HG03108 (cell line): ENCODE measurements around the gene MYH13.
A peak's percentile ranks its signal among the peaks of the same experiment; 100 is the strongest.
"Not testable (repeated sequence)": the region's sequence is repeated elsewhere in the genome, so short reads cannot be mapped to it uniquely, and the experiment has no call there.

Source experiments
- ATAC-seq: cut with Tn5 transposase; IDR thresholded peaks from one replicate; pipeline ENCODE4 v1.9.1; 2021; ENCODE audit warnings: moderate library complexity; ENCODE audit not compliant: unreplicated experiment

MYH13 gene

DNA sequence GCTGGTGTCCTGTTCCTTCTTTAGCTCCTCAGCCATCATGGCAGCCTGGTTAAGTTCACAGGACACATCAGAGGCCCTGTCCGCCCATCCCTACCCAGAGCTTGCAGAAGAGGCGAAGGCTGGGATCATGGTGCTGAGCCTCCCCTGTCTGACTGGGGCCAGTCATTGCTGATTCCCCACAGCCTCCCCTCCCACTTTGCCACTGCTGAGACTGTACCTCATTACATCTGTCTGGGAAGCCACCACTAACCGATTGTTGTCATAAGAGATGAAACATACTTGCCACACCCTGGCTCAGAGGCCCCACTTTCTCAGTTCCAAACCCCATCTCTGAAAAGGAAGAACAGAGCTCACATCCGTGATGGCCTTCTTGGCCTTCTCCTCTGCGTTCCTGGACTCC, 66.2 kb downstream of the MYH13 start:
- ATAC-seq: no peak

DNA sequence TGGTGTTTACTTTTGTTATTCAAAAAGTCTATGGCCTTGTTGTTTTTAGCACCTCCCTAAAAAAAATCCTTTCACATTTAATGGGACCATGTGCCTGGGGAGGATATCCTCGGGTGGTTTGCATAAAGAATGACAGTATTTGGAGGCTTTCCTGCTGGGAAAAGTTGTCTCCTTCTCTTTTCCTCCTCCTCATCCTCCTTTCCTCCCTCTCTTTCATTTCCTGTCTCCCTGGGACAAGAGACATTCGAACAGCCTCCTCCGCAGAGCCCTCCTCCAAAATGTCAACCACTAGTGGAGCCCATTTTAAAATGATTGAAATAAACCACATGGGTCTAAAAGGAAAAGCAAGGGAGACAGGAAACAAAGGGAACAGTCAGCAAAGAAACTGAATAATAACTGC, 67.4 kb downstream of the MYH13 start:
- ATAC-seq: no peak

DNA sequence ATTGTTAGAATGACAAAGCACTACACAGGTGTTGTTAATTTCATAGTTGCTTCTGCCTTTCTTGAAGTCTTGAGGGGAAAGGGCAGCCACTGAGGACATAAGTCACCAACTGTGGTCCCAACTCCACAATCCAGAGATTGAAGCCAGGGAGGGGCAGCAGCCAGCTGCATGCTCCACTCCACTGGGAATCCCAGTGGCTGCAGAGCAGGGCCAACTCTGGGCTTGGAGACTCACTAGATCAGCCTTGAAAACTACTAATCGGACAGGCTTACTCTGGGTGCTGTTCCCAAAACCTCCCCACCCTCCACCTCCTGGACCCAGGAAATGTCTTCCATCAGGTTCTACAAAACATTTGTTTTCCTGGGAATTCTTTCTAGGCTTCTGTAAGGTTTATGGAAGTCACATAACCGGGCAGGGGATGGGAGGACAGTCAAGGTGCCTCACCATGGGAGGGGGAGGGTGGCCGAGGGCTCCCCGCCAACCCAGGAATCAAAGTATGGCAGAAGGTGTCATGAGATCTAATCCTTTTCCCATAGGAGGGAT, 68.0 kb downstream of the MYH13 start:
- no peak for ATAC-seq

DNA sequence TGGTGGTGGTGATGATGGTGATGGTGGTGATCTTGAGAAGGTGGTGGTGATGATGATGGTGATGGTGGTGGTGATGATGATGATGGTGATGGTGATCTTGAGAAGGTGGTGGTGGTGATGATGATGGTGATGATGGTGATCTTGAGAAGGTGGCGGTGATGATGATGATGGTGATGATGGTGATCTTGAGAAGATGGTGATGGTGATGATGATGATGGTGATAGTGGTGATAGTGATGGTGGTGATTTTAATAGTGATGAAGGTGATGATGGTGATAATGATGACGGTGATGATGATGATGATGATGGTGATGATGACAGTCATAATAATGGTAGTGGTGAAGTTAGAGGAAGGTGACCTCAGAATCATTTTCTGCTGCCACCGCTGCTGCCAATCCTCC, 75.1 kb downstream of the MYH13 start:
- ATAC-seq: no peak

DNA sequence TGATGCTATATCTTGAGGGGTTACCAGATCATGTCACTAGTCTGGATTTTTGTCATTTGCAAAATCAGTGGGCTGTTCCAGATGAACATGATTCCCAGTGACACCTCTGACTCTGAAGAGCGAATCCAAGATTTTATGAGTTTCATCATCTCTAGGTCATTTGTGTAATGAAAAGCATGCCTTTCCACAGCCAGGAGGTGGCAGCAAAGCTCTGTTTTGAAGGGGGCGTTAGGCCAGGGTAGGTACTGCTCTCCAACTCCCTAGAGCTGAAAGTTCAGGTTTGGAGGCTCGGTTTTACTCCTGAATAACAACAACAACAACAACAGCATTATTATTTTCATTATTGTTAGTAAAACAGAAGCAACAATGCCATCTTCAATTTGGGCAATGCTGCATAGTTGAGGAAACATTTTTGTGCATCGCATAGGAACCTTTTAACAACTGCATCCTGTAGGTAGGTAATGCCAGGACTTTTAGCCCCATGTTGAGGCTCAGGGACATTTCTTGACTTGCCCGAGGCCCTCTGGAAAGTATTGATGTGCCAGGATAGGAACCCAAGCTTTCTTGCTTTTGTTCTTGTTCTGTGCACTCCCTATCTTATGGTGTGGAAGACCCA, 77.0 kb downstream of the MYH13 start:
- ATAC-seq: peak; percentile 46

DNA sequence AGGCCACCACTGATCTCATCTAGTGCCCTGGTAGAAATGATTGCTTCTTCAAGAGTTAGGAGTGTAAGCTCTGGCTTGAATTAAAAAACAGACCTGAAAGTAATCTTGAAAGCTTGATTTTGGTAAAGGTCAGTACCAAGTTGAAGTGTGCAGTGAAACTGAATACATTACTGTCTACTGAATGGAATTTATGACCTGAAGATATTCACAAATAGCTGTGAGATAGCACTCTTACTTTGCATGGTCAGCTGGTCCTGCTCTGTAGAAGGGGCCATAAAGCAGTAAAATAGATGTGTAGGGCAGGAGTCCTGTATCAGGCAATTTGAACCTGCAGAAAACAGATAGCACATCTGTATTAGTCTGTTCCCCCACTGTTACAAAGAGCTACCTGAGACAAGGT, 78.6 kb downstream of the MYH13 start:
- ATAC-seq: peak; percentile 43

DNA sequence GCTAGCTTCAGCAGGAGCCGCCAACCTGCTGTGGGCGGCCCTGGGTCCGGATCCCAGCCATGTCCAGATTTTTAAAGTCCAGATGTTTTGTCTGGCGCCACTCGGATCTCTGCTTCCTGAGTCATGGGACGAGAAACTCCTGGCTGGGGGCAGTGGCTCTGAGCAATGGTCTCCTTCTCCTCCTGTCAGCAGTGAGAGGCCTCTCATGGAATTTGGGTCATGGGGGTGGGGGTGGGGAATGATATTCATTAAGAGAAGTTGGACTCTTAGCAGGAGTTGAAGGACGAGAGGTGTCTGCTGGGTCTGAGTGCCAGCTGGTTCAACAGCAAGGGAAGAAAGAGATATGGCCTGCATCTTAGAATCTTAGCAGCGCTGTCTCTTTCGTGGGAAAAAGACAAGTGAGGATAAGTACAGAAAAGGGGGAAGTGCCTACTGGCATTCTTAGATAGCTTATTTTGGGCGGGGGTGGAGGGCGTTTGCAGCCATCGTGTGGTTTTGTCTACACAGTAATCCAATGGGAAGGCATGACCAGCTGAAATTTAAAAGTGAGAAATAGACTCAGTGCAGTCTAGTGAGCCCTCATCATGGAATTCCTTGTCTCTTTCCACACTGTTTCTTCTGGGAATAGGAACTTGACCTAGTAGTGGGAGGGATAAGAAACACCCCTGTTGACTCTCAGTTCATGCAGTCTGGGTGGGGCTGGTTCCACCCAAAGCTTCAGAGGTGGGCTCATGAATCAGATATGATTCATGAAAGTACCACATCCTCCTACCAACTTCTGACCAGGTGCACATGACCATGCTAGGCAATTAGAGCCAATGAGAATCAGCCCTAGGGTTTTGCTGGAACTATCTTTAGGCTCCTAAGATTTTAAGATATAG, 80.5 kb downstream of the MYH13 start:
- peak; percentile 46 for ATAC-seq

DNA sequence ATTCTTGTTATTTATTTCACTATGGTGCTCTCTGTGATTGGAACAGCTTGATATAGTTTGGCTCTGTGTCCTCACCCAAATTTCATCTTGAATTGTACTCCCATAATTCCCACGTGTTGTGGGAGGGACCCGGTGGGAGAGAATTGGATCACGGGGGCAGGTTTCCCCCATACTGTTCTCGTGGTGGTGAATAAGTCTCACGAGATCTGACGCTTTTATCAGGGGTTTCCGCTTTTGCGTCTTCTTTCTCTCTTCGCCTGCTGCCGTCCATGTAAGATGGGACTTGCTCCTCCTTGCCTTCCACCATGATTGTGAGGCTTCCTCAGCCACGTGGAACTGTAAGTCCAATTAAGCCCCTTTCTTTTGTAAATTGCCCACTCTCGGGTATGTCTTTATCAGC, 81.2 kb downstream of the MYH13 start:
- not testable (repeated sequence) for ATAC-seq

DNA sequence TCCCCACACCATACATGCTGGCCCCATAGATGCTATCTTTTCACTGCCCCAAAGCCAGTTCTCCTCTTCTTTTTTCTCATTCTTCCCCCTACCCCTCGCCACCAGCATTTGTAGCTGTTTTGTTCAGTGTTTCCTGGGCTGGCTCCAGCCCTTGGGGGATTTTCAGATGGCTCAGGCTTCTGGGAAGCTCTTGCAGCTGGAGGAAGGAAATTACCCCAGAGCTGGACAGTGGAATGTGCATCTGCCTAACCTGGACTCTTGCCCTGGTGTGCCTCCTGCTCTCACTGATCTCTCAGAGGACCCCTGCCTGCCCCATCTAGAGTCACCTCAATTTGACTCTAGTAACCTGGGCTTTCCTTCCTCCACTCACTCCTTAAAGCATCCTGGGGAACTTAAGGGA, 82.8 kb downstream of the MYH13 start:
- ATAC-seq: no peak

DNA sequence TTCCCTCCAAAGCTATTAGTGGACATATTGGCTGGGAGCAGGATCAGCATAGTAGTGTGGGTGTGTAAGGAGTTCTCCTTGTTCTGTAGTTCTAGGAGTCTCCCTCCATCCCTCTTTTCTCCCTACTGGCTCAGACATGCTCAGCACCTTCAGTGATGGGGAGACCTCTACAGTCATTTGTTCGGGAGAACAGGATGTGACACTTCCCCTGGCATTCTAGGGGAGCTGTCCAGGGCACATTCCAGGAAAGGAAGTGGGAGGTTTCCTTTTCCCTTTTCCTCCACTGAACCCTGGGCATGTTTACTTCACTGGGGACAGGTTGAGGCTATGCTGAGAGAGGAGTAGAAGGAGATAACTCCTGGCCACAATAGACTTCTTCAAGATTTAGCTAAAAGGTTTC, 86.5 kb downstream of the MYH13 start:
- no peak for ATAC-seq

DNA sequence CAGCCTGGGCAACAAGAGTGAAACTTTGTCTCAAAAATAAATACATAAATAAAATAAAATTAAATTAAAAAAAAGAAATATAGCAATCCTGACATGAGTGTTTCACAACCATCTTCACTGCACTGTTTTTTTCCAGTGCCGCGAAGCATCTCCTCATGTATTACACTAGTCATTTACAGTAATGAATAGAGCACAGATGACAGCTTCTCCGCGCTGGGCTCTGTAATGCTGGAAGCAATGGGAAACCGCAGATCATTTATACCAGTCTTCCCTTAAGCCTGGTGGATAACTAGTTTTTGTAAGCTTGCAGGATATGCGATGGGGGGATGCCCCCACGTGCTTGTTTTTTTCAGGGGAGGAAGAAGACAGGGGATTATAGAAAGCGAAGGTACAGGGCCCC, 86.9 kb downstream of the MYH13 start:
- ATAC-seq: no peak

DNA sequence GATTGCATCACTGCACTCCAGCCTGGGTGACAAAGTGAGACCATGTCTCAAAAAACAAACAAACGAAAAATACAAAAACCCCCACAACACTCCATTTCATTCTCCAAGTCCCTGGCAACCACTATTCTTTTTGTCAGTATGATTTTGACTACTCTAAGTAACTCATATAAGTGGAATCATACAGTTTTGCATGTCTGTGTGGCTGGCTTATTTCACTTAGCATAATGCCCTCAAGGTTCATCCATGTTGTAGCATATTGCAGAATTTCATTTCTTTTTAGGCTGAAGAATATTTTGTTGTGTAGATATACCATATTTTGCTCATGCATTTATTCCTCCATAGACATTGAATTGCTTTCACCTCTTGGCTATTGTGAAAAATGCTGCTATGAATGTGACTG, 92.7 kb downstream of the MYH13 start:
- no peak for ATAC-seq

DNA sequence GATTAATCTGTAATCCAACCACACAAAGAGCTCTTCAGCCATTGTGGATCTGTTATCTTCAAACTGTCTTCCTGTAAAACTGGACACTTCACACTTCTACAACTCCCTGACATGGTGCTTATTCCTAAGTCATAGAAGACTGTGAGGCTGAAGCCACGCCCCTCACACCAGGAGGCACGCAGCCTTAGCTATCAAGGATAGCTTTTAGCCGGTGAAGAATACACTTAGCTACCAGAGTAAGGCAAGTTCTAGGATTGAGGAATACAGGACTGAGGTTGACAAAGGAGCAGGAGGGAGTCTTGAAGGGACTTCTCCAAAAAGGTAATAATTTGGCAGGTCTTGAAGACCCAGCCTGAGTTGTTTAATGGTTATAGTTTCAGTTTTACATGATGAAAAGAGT, 94.6 kb downstream of the MYH13 start:
- no peak for ATAC-seq

DNA sequence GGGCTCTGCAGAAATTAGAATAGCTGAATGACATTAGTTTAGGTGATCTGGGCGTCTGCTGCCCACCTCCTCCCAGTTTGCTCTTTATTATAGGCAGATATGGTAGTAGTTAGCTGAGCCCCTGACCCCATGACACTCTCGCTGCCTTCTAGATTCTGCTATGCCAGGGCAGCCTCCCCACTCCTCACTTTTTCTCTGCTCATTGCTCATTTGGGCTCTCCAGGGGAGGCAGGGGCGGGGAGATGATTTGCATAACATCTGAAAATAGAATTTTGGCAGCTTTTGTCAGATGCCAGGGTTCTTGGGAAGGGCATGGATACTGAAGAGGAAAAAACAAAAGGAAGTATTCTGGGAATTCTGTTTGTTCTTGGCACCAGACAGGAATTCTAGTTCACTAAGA, 96.4 kb downstream of the MYH13 start:
- ATAC-seq: no peak

DNA sequence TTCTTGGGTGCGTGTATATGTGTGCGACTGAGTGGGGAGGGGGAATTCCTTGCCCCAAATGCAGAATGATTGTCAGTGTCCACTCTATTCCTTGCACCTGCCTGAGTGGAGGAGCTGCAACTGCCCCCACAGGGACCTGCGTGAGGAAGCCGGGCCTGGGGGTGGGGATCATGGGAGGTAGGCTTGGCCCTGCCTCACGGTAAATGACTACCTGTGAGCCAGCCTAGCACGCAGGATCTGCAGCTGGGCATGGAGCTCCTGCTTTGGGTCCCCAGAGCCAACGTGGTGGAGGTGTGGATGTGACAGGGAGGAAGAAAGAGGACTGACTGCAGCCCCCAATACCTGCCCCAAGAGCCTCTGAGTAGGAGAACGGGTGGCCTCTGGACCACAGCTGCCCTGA, 97.4 kb downstream of the MYH13 start:
- no peak for ATAC-seq

DNA sequence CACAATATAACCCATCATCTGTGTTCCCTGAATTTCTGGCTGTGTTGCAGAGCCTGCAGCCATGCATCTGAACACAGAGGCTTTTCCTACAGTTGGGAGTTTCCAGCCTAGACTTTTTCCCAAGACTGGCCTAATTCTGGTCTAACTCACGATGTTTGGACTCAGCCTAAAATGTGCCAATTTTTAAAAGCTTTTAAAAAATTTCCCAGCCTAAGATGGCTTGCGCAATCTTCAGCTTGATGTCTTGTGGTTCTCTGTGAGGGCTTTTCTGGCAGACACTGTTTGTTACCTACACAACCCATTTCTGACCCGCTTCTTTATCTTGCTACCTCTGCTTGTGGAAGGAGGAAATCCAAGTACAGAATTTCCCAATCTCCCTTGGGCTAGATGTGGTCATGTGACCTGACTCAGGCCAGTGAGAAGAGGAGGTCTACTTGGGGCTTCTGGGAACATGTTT, 101.7 kb downstream of the MYH13 start:
- ATAC-seq: no peak

DNA sequence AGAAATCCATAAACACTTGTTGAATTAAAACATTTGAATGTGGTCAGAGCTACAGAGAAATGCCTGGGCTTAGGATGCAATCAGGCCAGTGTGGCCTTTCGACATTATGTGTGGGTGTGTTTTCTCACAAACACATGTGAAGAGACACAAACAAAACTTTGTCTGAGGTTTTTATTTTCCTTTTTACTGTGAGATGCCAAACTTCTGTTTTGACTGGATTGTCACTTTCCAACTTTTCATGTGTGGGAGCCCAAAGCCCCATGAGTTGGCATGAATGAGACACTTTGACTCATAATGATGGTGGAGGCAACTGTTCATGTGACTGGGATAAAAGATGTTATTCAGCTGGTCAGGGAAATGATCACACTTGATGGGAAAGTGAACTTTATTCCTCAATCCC, 102.5 kb downstream of the MYH13 start:
- no peak for ATAC-seq

DNA sequence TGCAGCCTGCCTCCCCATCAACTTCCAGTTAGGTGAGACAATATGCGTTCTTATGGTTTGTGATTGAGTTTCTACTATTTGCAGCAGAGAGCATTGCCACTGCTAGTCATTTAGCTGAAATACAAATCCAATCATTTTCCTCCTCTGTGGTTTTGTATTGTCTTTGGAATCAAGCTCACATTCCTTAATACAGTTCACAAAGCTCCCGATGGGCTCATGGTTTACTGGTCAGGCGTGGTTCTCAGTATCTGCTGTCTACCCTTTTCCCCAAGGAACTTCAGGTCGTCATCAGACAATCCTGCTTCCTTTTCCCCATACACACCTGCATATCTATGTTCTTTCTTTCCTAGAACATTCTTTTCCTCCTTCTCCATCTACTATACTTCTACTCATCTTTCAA, 104.8 kb downstream of the MYH13 start:
- no peak for ATAC-seq

DNA sequence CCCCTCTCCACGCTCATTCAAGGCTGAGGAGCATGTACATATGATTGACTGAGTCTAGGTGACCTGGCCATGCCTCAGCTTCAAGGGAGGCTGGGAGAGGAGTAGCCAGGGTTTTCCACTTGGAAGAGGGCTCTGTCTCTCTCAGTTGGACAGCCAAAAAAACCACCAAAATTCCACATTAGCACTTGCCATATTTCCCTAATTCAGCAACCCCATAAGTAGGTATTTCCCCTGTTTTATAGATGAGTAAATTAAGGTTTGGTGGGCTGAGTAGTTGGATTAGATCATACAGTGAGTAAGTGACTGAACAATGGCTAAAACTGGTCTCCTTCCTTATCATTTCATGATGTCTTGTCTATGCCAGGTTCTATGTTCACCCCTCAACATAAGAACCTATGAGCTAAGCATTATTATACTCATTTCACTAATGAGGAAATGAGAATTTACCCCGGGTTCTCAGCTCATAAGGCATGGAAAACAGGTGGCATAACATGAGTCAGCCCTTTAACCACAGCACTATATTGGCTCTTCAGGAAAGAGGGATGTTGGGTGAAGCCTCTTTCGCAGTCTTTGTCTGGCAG, 106.4 kb downstream of the MYH13 start:
- ATAC-seq: no peak

DNA sequence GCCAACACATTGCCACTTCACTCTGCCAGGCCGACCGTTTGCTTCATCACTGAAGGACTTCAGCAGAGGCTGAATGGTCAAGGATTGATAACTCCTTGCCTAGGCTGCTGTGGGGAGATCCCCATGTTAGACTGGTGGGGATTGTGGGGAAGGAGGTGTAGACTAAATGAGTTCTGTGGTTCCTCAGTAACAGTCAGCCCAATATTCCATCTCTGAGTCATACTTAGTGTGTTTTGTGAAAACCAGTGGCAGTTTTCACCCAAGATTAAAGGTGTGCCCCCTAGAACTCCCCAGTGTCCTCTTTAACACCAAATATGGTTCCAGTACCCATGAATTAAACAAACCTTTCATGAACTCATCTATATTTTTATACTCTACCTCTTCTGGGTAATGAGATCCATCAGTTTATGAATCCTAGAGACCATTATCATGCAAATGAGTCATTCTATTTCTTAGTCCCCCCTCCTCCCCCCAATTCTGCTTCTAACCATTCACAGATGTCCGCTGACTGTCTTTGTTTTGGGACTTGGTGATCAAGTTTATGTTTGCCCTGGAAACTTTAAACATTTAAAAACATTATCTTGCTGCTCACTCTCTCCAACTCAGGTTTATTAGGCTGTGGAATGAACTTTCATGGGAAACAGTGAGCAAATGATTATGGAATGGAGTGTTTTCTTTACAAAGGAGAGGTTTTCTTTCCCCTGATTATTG, 107.6 kb downstream of the MYH13 start:
- no peak for ATAC-seq

DNA sequence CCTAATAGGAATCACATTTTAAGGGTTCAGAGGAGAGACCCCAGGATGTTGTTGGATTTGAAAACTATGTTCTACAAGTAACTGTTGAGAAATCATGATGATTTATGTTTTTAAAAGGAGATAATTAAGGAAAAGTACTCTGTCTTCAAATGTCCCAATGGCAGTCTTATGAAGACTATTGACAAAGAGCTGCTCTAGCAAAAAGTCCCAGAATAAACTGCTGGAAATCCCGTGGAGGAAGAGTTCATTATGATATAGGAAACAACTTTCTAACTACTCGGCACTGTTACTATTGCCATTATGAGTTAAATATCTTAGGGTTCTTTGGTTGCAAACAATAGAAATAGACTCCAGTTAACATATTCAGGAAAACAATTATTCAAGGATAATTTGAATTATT, 108.8 kb downstream of the MYH13 start:
- ATAC-seq: no peak
